Measurements from ENCODE around the gene CLIC3.

DNA sequence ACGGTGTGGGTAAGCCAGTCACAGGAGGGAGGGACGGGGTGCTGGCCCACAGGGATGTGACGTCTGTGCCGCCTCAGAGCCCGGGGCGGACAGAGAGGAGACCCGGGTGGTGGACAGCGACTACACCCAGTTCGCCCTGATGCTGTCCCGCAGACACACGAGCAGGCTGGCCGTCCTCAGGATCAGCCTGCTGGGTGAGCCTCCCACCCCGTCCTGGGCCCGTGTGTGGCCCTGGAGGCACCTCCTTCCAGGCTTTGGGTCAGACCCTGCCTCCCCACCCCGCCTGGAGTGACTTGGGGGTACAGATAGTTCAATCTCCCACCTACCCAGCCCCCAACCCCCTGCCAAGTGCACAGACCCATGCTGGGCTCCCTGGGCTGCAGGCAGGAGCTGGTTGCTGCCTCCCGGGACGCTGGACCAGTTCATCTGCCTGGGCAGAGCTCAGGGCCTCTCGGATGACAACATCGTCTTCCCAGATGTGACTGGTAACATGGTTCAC is 42.5 kb downstream of the CLIC3 start:
- TF ChIP-seq, protein P1, sequence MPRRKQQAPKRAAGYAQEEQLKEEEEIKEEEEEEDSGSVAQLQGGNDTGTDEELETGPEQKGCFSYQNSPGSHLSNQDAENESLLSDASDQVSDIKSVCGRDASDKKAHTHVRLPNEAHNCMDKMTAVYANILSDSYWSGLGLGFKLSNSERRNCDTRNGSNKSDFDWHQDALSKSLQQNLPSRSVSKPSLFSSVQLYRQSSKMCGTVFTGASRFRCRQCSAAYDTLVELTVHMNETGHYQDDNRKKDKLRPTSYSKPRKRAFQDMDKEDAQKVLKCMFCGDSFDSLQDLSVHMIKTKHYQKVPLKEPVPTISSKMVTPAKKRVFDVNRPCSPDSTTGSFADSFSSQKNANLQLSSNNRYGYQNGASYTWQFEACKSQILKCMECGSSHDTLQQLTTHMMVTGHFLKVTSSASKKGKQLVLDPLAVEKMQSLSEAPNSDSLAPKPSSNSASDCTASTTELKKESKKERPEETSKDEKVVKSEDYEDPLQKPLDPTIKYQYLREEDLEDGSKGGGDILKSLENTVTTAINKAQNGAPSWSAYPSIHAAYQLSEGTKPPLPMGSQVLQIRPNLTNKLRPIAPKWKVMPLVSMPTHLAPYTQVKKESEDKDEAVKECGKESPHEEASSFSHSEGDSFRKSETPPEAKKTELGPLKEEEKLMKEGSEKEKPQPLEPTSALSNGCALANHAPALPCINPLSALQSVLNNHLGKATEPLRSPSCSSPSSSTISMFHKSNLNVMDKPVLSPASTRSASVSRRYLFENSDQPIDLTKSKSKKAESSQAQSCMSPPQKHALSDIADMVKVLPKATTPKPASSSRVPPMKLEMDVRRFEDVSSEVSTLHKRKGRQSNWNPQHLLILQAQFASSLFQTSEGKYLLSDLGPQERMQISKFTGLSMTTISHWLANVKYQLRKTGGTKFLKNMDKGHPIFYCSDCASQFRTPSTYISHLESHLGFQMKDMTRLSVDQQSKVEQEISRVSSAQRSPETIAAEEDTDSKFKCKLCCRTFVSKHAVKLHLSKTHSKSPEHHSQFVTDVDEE (CRISPR knock-in tag; IDR thresholded peaks at IDR 0.05) = no peak
- TF ChIP-seq, protein P2, sequence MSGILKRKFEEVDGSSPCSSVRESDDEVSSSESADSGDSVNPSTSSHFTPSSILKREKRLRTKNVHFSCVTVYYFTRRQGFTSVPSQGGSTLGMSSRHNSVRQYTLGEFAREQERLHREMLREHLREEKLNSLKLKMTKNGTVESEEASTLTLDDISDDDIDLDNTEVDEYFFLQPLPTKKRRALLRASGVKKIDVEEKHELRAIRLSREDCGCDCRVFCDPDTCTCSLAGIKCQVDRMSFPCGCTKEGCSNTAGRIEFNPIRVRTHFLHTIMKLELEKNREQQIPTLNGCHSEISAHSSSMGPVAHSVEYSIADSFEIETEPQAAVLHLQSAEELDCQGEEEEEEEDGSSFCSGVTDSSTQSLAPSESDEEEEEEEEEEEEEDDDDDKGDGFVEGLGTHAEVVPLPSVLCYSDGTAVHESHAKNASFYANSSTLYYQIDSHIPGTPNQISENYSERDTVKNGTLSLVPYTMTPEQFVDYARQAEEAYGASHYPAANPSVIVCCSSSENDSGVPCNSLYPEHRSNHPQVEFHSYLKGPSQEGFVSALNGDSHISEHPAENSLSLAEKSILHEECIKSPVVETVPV (CRISPR knock-in tag; IDR thresholded peaks at IDR 0.05) = no peak
- TF ChIP-seq, protein P3, sequence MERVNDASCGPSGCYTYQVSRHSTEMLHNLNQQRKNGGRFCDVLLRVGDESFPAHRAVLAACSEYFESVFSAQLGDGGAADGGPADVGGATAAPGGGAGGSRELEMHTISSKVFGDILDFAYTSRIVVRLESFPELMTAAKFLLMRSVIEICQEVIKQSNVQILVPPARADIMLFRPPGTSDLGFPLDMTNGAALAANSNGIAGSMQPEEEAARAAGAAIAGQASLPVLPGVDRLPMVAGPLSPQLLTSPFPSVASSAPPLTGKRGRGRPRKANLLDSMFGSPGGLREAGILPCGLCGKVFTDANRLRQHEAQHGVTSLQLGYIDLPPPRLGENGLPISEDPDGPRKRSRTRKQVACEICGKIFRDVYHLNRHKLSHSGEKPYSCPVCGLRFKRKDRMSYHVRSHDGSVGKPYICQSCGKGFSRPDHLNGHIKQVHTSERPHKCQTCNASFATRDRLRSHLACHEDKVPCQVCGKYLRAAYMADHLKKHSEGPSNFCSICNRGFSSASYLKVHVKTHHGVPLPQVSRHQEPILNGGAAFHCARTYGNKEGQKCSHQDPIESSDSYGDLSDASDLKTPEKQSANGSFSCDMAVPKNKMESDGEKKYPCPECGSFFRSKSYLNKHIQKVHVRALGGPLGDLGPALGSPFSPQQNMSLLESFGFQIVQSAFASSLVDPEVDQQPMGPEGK (CRISPR knock-in tag; IDR thresholded peaks at IDR 0.05; ENCODE audit: borderline replicate concordance) = no peak
- no peak for TF ChIP-seq ZNF70 (CRISPR knock-in tag; IDR thresholded peaks at IDR 0.05)
- TF ChIP-seq, protein P4, sequence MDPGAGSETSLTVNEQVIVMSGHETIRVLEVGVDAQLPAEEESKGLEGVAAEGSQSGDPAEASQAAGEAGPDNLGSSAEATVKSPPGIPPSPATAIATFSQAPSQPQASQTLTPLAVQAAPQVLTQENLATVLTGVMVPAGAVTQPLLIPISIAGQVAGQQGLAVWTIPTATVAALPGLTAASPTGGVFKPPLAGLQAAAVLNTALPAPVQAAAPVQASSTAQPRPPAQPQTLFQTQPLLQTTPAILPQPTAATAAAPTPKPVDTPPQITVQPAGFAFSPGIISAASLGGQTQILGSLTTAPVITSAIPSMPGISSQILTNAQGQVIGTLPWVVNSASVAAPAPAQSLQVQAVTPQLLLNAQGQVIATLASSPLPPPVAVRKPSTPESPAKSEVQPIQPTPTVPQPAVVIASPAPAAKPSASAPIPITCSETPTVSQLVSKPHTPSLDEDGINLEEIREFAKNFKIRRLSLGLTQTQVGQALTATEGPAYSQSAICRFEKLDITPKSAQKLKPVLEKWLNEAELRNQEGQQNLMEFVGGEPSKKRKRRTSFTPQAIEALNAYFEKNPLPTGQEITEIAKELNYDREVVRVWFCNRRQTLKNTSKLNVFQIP (CRISPR knock-in tag; IDR thresholded peaks at IDR 0.05; ENCODE audit: borderline replicate concordance, low read depth) = no peak
- TF ChIP-seq ZFP3 (CRISPR knock-in tag; IDR thresholded peaks at IDR 0.05) = no peak
- TF ChIP-seq ESRRG (CRISPR knock-in tag; IDR thresholded peaks at IDR 0.05) = no peak
- TF ChIP-seq ZFP30 (CRISPR knock-in tag; IDR thresholded peaks at IDR 0.05) = no peak
- no peak for TF ChIP-seq BACH2 (CRISPR knock-in tag; IDR thresholded peaks at IDR 0.05; ENCODE audit: borderline replicate concordance)
